Central memory CD8-positive, alpha-beta T cell (primary cell): ENCODE results near the gene MUC22.
"Not testable (repeated sequence)": the region's sequence is repeated elsewhere in the genome, so short reads cannot be mapped to it uniquely, and the experiment has no call there.

ENCODE experiments used
- ATAC-seq: fragments of 150-1000 bp; cut with Tn5 transposase; replicated peaks from 2 replicates; pipeline ENCODE4 v1.10.0; 2022; ENCODE audit warnings: mild to moderate bottlenecking, moderate FRiP score, moderate number of reproducible peaks; ENCODE audit not compliant: poor library complexity, severe bottlenecking; ENCODE audit errors: extremely low read depth
- DNase-seq, 2 donors: peaks; one replicate each; pipeline ENCODE4 v3.0.0; 2021; ENCODE audit warnings: low spot score in 2 of 2
- H3K27ac Mint-ChIP-seq: one replicate; pipeline ENCODE4 v1.8.0; 2022; ENCODE audit warnings: low read depth, mild to moderate bottlenecking, moderate library complexity, mixed read lengths
- H3K27me3 Mint-ChIP-seq: one replicate; pipeline ENCODE4 v1.8.0; 2022; ENCODE audit warnings: mixed read lengths
- H3K36me3 Mint-ChIP-seq: one replicate; pipeline ENCODE4 v1.8.0; 2022; ENCODE audit warnings: mild to moderate bottlenecking, moderate library complexity, mixed read lengths; ENCODE audit not compliant: insufficient read depth
- H3K4me1 Mint-ChIP-seq: one replicate; pipeline ENCODE4 v1.8.0; 2022; ENCODE audit warnings: mixed read lengths
- H3K4me3 Mint-ChIP-seq: one replicate; pipeline ENCODE4 v1.8.0; 2022; ENCODE audit warnings: mild to moderate bottlenecking, moderate library complexity, mixed read lengths
- H3K9me3 Mint-ChIP-seq: one replicate; pipeline ENCODE4 v1.8.0; 2022; ENCODE audit warnings: mixed read lengths

The MUC22 gene

DNA sequence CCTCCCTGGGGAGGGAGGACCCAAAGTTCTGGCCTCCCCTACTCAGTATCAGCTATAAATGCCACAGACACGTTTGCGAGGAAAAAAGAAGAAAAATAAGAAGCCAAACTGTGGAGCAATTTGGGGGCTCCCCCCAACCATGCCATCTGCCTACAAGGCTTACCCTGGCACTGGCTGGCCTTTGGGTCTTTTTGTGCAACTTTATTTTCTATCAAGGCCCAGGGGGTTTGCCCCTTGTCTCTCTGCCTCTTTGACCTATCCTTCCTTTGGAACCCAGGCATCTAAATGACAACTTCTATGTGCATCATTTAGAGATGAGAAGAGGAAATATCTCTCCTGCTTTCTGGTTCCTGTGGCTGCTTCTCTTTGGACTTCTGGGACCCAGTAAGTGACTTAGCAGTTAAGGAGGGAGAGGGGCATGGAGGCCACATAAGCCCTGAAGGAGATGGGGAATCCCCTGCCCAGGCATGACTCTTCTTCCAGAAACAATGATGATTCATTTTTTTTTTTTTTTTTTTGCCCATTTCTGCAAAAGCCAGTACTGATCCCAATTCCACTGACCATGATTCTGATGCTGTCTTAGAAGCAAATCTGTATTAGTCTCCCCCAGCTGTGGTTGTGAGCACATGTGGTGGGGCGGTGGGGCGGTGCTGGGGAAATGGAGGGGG is at the start of gene MUC22:
TSS of gene MUC22 (plus strand) at position 82 of the 668 bp plus-strand sequence. CDS start at position 315, 233 bp downstream.
- Mint-ChIP-seq H3K27me3 (peaks cover 92% of the 10 kb centered on the region), H3K4me1 (no peaks in the 10 kb centered on the region), H3K27ac (no peak within 1 kb of the TSS), H3K36me3 (no peaks in the 10 kb centered on the region), H3K4me3 (no peak within 1 kb of the TSS), H3K9me3 (no peaks in the 10 kb centered on the region)
- no peak for DNase-seq
- no peak for ATAC-seq

DNA sequence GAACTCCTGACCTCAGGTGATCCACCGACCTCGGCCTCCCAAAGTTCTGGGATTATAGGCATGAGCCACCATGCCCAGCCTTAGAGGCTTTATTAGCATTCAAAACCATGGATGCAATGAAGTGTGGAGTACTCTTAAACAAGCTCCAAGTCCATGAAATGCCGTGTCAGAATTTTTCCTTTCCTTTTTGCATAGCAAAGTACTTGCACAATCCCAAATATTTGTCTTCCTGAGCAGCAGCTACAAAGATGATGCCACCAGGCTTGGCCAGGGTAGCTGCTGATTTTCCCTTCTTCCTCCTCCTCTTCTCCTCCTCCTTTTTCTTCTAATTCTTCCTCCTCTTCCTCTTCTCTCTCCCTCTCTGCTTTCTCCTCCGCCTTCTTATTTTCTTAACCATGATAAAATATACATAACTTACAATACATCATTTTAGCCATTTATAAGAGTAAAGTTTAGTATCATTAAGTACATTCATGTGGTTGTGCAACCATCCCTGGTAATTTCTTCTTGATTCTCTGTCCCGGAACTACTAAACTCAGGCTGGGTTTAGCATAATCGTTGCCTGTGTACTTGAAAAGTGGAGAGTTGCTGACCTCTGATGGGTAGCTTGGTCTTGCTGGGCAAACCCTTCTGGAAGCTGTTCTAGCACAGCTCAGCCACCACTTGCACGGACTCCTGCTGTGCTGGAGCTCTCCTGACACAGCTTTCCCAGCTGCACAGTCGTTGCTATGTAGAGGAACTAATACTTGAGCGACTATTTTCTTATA is 49.2 kb upstream of the MUC22 start:
- H3K36me3 Mint-ChIP-seq, result peaks cover 12% of the 10 kb centered on the region

DNA sequence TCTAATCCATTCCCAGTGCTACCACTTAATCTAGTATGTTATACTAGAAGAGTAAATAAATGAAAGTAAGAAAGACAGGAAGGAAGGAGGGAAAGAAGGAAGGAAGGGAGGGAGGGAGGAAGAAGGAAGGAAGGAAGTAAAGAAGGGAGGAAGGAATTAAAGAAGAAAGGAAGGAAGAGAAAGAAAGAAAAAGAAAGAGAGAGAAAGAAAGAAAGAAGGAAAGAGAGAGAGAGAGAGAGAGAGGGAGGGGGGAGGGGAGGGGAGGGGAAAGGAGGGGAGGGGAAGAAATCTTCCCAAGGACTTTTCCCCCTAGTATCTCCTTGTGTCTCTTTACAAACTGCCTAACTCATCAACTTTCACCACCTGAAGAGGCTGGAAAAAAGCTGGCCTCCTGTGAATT is 47.6 kb upstream of the MUC22 start:
- no peak for ATAC-seq
- Mint-ChIP-seq H3K36me3 (peaks cover 12% of the 10 kb centered on the region), H3K27ac (no peak overlapping the region), H3K9me3 (no peaks in the 10 kb centered on the region), H3K4me1 (peaks cover 31% of the 10 kb centered on the region), H3K4me3 (no peak overlapping the region), H3K27me3 (peaks cover 49% of the 10 kb centered on the region)
- DNase-seq, result no peak

More for the DNA sequence above, 49.2 kb upstream of the MUC22 start:
- DNase-seq (no peak), ATAC-seq (no peak)
- Mint-ChIP-seq H3K9me3 (no peaks in the 10 kb centered on the region), H3K4me1 (peaks cover 26% of the 10 kb centered on the region), H3K4me3 (no peak overlapping the region), H3K27me3 (peaks cover 52% of the 10 kb centered on the region), H3K27ac (no peak overlapping the region)

DNA sequence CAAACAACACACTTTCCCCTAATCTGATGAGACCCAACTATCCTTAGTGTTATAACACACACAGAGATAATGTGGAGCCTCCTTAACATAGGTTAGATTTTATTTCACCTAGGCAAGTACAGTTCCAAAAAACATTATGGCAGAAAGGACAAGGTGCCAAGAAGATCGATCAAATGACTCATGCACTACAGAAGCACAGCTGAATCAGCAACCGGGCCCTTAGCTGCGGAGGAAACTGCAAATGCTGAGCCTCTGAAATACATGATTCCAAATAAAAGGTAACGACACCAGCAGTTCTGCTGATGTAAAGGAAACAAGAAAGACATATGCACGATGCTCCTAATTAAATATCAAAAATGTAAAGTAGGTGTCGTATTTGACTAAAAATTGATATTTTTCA is 46.6 kb upstream of the MUC22 start:
- DNase-seq, result no peak
- Mint-ChIP-seq H3K27ac (no peak overlapping the region), H3K4me3 (no peak overlapping the region), H3K36me3 (peaks cover 12% of the 10 kb centered on the region), H3K9me3 (no peaks in the 10 kb centered on the region), H3K27me3 (peaks cover 40% of the 10 kb centered on the region), H3K4me1 (peaks cover 31% of the 10 kb centered on the region)
- ATAC-seq, result no peak

DNA sequence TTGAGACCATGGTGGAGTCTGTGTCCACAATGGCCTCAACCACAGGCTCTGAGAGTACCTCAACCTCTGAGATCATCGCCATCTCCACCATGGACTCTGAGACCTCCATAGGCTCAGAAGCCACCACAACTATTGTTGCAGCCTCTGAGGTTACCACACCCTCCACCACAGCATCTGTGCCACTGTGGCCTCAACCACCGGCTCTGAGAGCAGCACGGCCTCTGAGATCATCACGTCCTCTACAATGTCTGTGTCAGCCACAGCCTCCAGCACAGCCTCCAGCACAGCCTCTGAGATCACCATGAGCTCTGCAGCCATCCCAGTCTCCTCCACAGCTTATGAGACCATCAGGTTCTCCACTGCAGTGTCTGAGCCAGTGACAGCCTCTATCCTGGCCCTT is 46.2 kb upstream of the MUC22 start:
- ATAC-seq (peak; percentile 74), DNase-seq (peak in 1 of 2 donors; percentile 19)
- H3K4me1 Mint-ChIP-seq, result peaks cover 31% of the 10 kb centered on the region
- no peaks in the 10 kb centered on the region for H3K9me3 Mint-ChIP-seq
- H3K27ac Mint-ChIP-seq, result peak overlapping the region; percentile 36
- H3K36me3 Mint-ChIP-seq, result peaks cover 12% of the 10 kb centered on the region
- peaks cover 35% of the 10 kb centered on the region for H3K27me3 Mint-ChIP-seq
- peak overlapping the region; percentile 8 for H3K4me3 Mint-ChIP-seq

DNA sequence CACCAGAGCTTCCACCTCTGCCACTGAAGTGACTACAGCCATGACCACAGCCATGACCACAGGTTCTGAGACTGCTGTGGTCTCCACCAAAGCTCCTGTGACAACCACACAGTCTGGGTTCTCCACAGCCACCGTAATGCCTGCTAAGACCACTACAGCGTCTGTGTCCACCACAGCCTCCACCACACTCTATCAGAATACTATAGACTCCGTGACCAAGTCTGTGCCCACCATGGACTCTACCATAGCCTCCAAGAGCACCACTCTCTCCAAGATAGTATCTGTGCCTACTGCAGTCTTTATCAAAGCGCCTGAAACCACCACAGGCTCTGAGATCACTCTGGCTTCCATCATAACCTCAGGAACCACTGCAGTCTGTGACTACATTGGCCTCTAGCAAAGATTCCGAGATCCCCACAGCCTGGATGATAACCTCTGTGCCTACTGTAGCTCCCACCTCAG is 45.1 kb upstream of the MUC22 start:
- no peak for ATAC-seq
- H3K9me3 Mint-ChIP-seq, result no peaks in the 10 kb centered on the region
- H3K4me1 Mint-ChIP-seq, result peaks cover 31% of the 10 kb centered on the region
- peak overlapping the region; percentile 36 for H3K27ac Mint-ChIP-seq
- peaks cover 12% of the 10 kb centered on the region for H3K36me3 Mint-ChIP-seq
- peaks cover 29% of the 10 kb centered on the region for H3K27me3 Mint-ChIP-seq
- peak overlapping the region; percentile 8 for H3K4me3 Mint-ChIP-seq
- DNase-seq, result no peak

DNA sequence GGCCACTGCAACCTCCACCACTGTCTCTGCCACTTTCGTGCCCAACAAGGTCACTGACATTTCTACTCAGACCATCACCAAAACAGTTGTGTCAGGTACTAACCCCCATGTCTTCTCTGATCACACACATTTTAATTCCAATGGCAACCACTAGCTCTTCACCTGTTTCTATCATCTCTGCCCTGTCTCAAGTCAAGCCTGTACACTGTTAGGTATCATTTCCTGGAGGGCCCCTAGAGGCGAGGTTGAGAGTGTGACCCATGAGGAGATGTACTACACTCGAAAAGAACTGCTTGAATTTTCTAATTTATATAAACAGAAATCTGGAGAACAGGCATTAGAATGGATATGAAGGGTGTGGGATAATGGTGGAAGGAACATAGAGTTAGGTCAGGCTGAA is 44.1 kb upstream of the MUC22 start:
- Mint-ChIP-seq H3K4me1 (peaks cover 31% of the 10 kb centered on the region), H3K36me3 (peaks cover 12% of the 10 kb centered on the region), H3K27me3 (peaks cover 24% of the 10 kb centered on the region), H3K9me3 (no peaks in the 10 kb centered on the region), H3K27ac (no peak overlapping the region), H3K4me3 (no peak overlapping the region)
- no peak for ATAC-seq
- DNase-seq, result no peak

DNA sequence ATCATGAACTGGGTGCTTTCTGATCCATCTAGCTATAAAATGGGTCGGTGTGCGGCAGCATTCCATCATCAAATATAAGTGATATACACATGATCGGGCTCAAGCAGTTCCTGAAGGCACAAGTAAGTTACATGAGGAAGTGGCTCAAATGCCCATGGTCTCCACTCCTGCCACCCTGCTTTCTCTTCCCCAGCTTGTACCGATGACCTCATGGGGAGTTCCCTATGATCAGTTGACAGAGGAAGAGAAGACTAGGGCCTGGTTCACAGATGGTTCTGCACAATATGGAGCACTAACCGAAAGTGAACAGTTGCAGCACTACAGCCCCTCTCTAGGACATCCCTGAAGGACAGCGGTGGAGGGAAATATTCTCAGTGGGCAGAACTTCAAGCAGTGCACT is 41.1 kb upstream of the MUC22 start:
- ATAC-seq, result not testable (repeated sequence)

DNA sequence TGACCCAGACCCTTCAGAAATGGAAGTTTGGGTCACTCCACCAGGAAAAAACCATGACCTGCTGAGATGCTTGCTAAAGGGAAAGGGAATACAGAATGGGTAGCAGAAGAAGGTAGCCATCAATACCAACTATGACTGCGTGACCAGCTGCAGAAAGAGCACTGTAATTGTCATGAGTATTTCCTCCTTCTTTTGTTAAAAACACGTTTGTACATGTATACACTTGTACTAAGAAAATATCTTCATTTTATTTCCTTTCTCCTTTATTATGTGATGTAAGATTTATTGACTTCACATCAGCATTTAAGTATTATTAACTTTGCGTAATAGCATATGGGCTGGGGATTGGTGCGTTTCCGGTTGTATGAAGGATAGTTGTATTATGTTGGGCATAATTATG is 39.3 kb upstream of the MUC22 start:
- ATAC-seq (no peak), DNase-seq (no peak)
- peaks cover 7% of the 10 kb centered on the region for H3K4me1 Mint-ChIP-seq
- no peak overlapping the region for H3K4me3 Mint-ChIP-seq
- H3K36me3 Mint-ChIP-seq, result no peaks in the 10 kb centered on the region
- H3K27ac Mint-ChIP-seq, result no peak overlapping the region
- H3K27me3 Mint-ChIP-seq, result peaks cover 33% of the 10 kb centered on the region
- H3K9me3 Mint-ChIP-seq, result no peaks in the 10 kb centered on the region

More for the DNA sequence above, 41.1 kb upstream of the MUC22 start:
- H3K27ac Mint-ChIP-seq, H3K9me3 Mint-ChIP-seq, H3K4me3 Mint-ChIP-seq, H3K36me3 Mint-ChIP-seq, DNase-seq: not testable (repeated sequence)
- Mint-ChIP-seq H3K4me1 (peaks cover 24% of the 10 kb centered on the region), H3K27me3 (peaks cover 50% of the 10 kb centered on the region)

DNA sequence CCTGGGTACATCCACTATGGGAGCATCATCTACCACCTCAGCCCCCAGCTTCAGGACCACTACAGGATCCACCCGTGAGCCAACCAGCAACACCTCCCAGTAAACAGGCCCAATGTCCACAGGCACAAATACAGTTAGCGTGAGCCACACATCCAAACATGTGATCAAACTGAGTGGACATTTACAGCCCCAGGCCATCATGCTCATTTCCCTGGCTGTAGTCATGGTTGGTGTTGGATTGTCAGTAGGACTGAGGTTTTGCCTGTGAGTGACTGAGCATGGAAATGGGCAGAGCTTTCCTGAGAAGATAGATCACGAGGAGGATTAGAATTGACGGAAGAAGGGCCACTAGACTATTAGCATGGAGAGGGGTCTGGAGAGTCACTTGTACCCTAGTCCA is 37.5 kb upstream of the MUC22 start:
- no peaks in the 10 kb centered on the region for H3K4me1 Mint-ChIP-seq
- no peak overlapping the region for H3K4me3 Mint-ChIP-seq
- DNase-seq (no peak), ATAC-seq (no peak)
- H3K36me3 Mint-ChIP-seq, result no peaks in the 10 kb centered on the region
- peaks cover 38% of the 10 kb centered on the region for H3K27me3 Mint-ChIP-seq
- no peaks in the 10 kb centered on the region for H3K9me3 Mint-ChIP-seq
- no peak overlapping the region for H3K27ac Mint-ChIP-seq

DNA sequence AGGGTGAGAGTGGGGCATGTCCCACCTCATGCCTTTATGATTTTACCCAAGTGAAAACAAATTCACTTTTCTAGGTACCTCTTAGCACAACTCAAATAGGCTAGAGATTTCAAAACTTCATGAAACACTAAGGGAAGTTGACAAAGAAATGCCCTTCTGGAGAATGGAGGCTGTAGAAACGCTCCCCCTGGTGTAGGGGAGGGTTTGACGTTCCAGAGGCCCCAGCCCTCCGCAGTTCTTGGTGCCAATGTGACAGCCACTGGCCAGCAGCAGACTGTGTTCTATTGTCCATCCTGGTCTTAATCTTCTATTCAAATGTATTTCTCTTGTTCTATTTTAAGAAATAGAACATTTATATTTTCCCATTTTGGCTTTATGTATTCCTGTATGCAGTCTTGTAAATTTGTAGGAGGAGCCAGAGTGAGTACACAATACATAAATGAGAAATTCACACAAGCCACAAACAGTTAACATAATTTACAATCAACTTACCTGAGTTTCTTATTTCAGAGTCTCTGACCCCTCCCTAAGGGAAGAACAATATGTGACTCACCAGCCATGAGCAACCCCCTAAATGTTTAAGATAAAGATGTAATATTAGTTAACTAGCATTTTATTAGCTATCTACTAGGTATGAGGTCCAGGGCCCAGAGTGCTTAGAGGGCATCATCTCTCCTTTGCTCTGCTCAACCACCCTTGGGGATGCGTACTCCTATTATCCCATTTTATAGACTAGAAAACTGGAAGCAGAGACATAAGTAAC is 35.6 kb upstream of the MUC22 start:
- Mint-ChIP-seq H3K4me3 (no peak overlapping the region), H3K36me3 (no peaks in the 10 kb centered on the region), H3K27ac (no peak overlapping the region), H3K4me1 (no peaks in the 10 kb centered on the region), H3K27me3 (peaks cover 53% of the 10 kb centered on the region), H3K9me3 (no peaks in the 10 kb centered on the region)
- ATAC-seq, result no peak
- no peak for DNase-seq

DNA sequence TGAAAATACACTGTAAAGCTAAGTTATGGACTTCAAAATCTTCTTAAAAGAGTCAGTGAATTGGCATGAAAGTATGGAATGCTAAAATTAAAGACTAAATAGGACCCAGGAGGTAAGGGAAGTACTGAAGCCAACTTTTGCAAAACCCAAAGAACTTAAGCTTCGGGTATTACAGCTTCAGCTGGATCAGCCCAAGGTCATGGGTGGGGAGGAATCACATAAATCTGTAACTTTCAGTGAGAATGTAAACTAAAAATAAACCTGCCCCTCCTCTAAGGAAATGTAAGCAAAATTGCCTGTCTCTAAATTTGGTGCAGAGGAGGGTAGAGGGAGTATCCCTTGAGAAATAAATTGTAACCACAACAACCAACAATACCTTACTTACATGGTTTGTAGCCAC is 31.1 kb upstream of the MUC22 start:
- Mint-ChIP-seq H3K9me3 (no peaks in the 10 kb centered on the region), H3K4me1 (peaks cover 5% of the 10 kb centered on the region), H3K27me3 (peaks cover 64% of the 10 kb centered on the region), H3K27ac (no peak overlapping the region), H3K36me3 (no peaks in the 10 kb centered on the region), H3K4me3 (no peak overlapping the region)
- DNase-seq, result no peak
- ATAC-seq, result no peak
